ENCODE results near the gene UBE2D1.

- TF ChIP-seq ZNF792 (CRISPR knock-in tag; IDR thresholded peaks at IDR 0.05) = no peak
- no peak for TF ChIP-seq NCOA1 (CRISPR knock-in tag; IDR thresholded peaks at IDR 0.05)
- no peak for TF ChIP-seq GZF1 (CRISPR knock-in tag; IDR thresholded peaks at IDR 0.05)
- no peak for TF ChIP-seq ATF6 (CRISPR knock-in tag; conservative IDR thresholded peaks at IDR 0.05)
- TF ChIP-seq TP53 (CRISPR knock-in tag; conservative IDR thresholded peaks at IDR 0.05) = no peak
- no peak for TF ChIP-seq ZBTB4 (CRISPR knock-in tag; IDR thresholded peaks at IDR 0.05; ENCODE audit: borderline replicate concordance)
Observed at GRCh38 chr10:58362027-58362789, 27.4 kb downstream of the UBE2D1 start.

Measured in HepG2 (cell line).